Endometrial microvascular endothelial cells (primary cell): ENCODE data around the gene ADISSP. TPM values are rescaled to one million over a fixed set of nuclear protein-coding genes. Genes with fewer than 3 reads are reported as not detected.

Experiments used
- in situ Hi-C: cut with HindIII; loops from 2 replicates; pipeline ENCODE4 v1.10.0; 2017; ENCODE audit warnings: low sequenced_read_pairs, low pct_unique_long_range_greater_than_20kb; ENCODE audit errors: inconsistent ontology term
- total RNA-seq: library from RNA; depleted of rRNA; stranded (reverse); fragments of >200 nt; gene quantifications from one replicate; pipeline ENCODE4 v1.2.3, GENCODE V29; 2015; ENCODE audit errors: inconsistent ontology term

ADISSP gene
- total RNA-seq, 1 donor from 2014 or later: 85.9 TPM

- in situ Hi-C loops: no loop called here
Measured at GRCh38 chr20:3706774-3707507, 60.6 kb downstream of the ADISSP start.

- in situ Hi-C loops: no loop called here
Measured at GRCh38 chr20:3705970-3706739, 61.4 kb downstream of the ADISSP start.

GRCh38 chr20:3705491-3705969, 62.0 kb downstream of the ADISSP start:
- in situ Hi-C loops: no loop called here

DNA sequence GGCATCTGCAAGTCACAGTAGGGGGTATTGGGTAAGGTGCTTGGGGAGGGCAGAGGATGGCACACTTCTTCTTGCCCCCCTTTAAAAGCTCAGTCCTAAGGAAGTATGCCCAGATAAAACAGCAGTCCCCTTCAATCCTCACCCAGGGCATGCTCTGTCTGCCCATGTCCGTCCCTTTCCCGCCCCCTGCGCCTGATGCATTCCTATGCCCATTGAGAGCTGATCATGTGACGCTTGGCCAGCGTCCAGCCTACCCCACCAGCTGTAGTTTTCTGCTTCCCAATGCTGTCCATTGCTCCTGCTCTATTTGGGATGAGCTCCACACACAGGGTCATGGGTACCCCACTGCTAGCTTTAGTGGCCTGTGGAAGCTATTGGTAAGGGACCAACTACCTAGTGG, 63.5 kb downstream of the ADISSP start:
- in situ Hi-C loops: no loop called here

Other genes with a start within 250 kb of the ADISSP start
- not detected for gene GFRA4, start 104.4 kb downstream of the ADISSP start, total RNA-seq
- not detected for gene ADAM33, start 85.7 kb downstream of the ADISSP start, total RNA-seq
- gene SIGLEC1, start 55.2 kb downstream of the ADISSP start, total RNA-seq: not detected
- 10.9 TPM for gene HSPA12B, start 35.1 kb downstream of the ADISSP start, total RNA-seq
- not detected for gene SPEF1, start 13.7 kb upstream of the ADISSP start, total RNA-seq
- 105 TPM for gene CENPB, start 19.0 kb upstream of the ADISSP start, total RNA-seq
- 61.7 TPM for gene CDC25B, start 28.6 kb upstream of the ADISSP start, total RNA-seq
- 32.5 TPM for gene AP5S1, start 52.8 kb upstream of the ADISSP start, total RNA-seq
- 24.4 TPM for gene MAVS, start 79.1 kb upstream of the ADISSP start, total RNA-seq
- 47.3 TPM for gene PANK2, start 121.6 kb upstream of the ADISSP start, total RNA-seq
- 12.8 TPM for gene RNF24, start 247.8 kb upstream of the ADISSP start, total RNA-seq